Spleen (tissue), 11 donors: Measurements from ENCODE around the gene ANKRD12. TPM values are rescaled to one million over a fixed set of nuclear protein-coding genes. Genes with fewer than 3 reads are reported as not detected.
A peak's percentile ranks its signal among the peaks of the same experiment; 100 is the strongest.

ENCODE experiments used
- DNase-seq: peaks from one replicate; pipeline ENCODE4 v3.0.0-alpha.2; 2020
- H3K27ac ChIP-seq, 8 donors: fragments of 200-600 bp; sonication (generic) in 7 of 8; 1 replicate in 4 of 8; 2 replicates in 4 of 8; pipeline versions ENCODE4 v1.5.0 to v1.8.0; 2016 to 2021; ENCODE audit warnings: inconsistent platforms in 4 of 8, mild to moderate bottlenecking in 4 of 8, moderate library complexity in 1 of 8
- H3K27me3 ChIP-seq, 7 donors: fragments of 200-600 bp; sonication (generic) in 6 of 7; replicated peaks in 1 of 7; 1 replicate in 4 of 7; 2 replicates in 3 of 7; pipeline versions ENCODE4 v1.5.0 to v1.8.0; 2016 to 2021; ENCODE audit warnings: inconsistent platforms in 3 of 7, mild to moderate bottlenecking in 1 of 7
- H3K36me3 ChIP-seq, 6 donors: fragments of 200-600 bp; sonication (generic) in 5 of 6; 1 replicate in 4 of 6; 2 replicates in 2 of 6; pipeline versions ENCODE4 v1.5.0 to v1.8.0; 2016 to 2021; ENCODE audit warnings: inconsistent platforms in 2 of 6
- H3K4me1 ChIP-seq, 6 donors: fragments of 200-600 bp; sonication (generic) in 5 of 6; 1 replicate in 3 of 6; 2 replicates in 3 of 6; pipeline versions ENCODE4 v1.5.0 to v1.8.0; 2016 to 2021; ENCODE audit warnings: inconsistent platforms in 3 of 6
- H3K4me3 ChIP-seq, 8 donors: fragments of 200-600 bp; sonication (generic) in 7 of 8; 1 replicate in 4 of 8; 2 replicates in 4 of 8; pipeline versions ENCODE4 v1.5.0 to v1.8.0; 2016 to 2021; ENCODE audit warnings: inconsistent platforms in 4 of 8, mild to moderate bottlenecking in 4 of 8, moderate library complexity in 2 of 8
- H3K9me3 ChIP-seq, 8 donors: fragments of 200-600 bp; sonication (generic) in 7 of 8; 1 replicate in 4 of 8; 2 replicates in 4 of 8; pipeline versions ENCODE4 v1.5.0 to v1.8.0; 2016 to 2021; ENCODE audit warnings: inconsistent platforms in 4 of 8
- CTCF ChIP-seq, 11 experiments: fragments of 200-600 bp in 7 of 11; fragments of 450-650 bp in 4 of 11; sonication (generic) in 4 of 11; IDR thresholded peaks in 8 of 11; conservative IDR thresholded peaks in 3 of 11; 1 replicate in 7 of 11; 2 replicates in 4 of 11; pipeline versions ENCODE4 v1.4.0 to v1.8.0; 2016 to 2021; ENCODE audit warnings: antibody characterized with exemption in 11 of 11, inconsistent platforms in 4 of 11, mild to moderate bottlenecking in 1 of 11
- POLR2A ChIP-seq, 3 donors: fragments of 450-650 bp; IDR thresholded peaks; one replicate each; pipeline ENCODE4 v1.5.1; 2017; ENCODE audit warnings: antibody characterized with exemption in 3 of 3, mild to moderate bottlenecking in 1 of 3
- POLR2AphosphoS5 ChIP-seq, 3 donors: sonication (generic); formaldehyde crosslinking; IDR thresholded peaks; one replicate each; pipeline ENCODE4 v1.5.1; 2017; ENCODE audit warnings: antibody characterized with exemption in 3 of 3
- WGBS, 5 donors: extraction: QIAGEN DNeasy Blood & Tissue Kit in 3 of 5; methylation state at CpG; one replicate each; pipeline versions ENCODE4 v1.1.5 to v1.1.7; 2013 to 2018; 5-methylcytosine and 5-hydroxymethylcytosine counted together
- intact Hi-C: fragments of 100-400 bp; cut with DNase I; formaldehyde crosslinking; loops from one replicate; pipeline ENCODE4 v1.15.0; 2023; ENCODE audit warnings: low total_unique reads
- polyA plus RNA-seq, 3 donors: library from polyadenylated mRNA; stranded (reverse); fragments of 200-250 nt; gene quantifications; one replicate each; pipeline ENCODE4 v1.2.1, GENCODE V29; 2013
- total RNA-seq, 7 donors: library from RNA; depleted of rRNA in 3 of 7; stranded (reverse); fragments of >200 nt in 3 of 7; fragmentation: NEBNext Ultra II Directional in 4 of 7; extraction: Animal tissue kit (Norgen Biotek cat#: 25700) in 4 of 7; gene quantifications; one replicate each; pipeline versions ENCODE4 v1.1.0 to v1.2.1, GENCODE V29; 2016 to 2021
- donor health status: healthy with polysubstance abuse.
- donor health status: DM: no; HTN: no; CAD: no; lungs with moderate emphysema.
- donor health status: DM: no; HTN: no; CAD: no.
- donor health status: Bipolar disorder and iron deficiency.
- donor health status: healthy.
- donor health status: DM: no; HTN: no; CAD: no.
- donor health status: DM: yes; HTN: yes; CAD: no.

The ANKRD12 gene
- total and polyA plus RNA-seq, 10 donors, result 7.6 to 122 (median 84.4) TPM

GRCh38 chr18:9172506-9173127, 36.0 kb downstream of the ANKRD12 start:
- Histone ChIP-seq H3K9me3 (no peaks in the 10 kb centered on the region), H3K4me3 (no peak overlapping the region), H3K4me1 (peaks cover 3 to 78% (median 49%) of the 10 kb centered on the region in 6 donors), H3K27me3 (no peaks in the 10 kb centered on the region), H3K27ac (no peak overlapping the region), H3K36me3 (peaks cover 0 to 9% (median 0%) of the 10 kb centered on the region in 6 donors)
- WGBS, 5 donors, result 68 to 88% (median 82%) methylated on average over 4 of the region's 4 CpGs
- TF ChIP-seq POLR2A (IDR thresholded peaks at IDR 0.05), result no peak
- DNase-seq, result no peak
- intact Hi-C loops, result no loop called here

- WGBS, 5 donors, result 50 to 89% (median 55%) methylated on average over 6 of the region's 6 CpGs
- Histone ChIP-seq H3K4me1 (peaks cover 3 to 89% (median 51%) of the 10 kb centered on the region in 6 donors), H3K36me3 (peaks cover 0 to 9% (median 0%) of the 10 kb centered on the region in 6 donors), H3K4me3 (no peak overlapping the region), H3K27ac (peak overlapping the region in 4 of 8 donors; percentile 40 to 67 (median 51)), H3K27me3 (no peaks in the 10 kb centered on the region), H3K9me3 (no peaks in the 10 kb centered on the region)
- intact Hi-C loops, result no loop called here
- DNase-seq, result no peak
- TF ChIP-seq CTCF (IDR thresholded peaks at IDR 0.05 in 8 of 11, conservative IDR thresholded peaks at IDR 0.05 in 3 of 11) (no peak), POLR2A (IDR thresholded peaks at IDR 0.05) (no peak), POLR2AphosphoS5 (IDR thresholded peaks at IDR 0.05) (no peak)
Observed at GRCh38 chr18:9173770-9174233, 37.2 kb downstream of the ANKRD12 start.

GRCh38 chr18:9174302-9174701, 37.7 kb downstream of the ANKRD12 start:
- H3K27ac ChIP-seq, result peak overlapping the region in 4 of 8 donors; percentile 40 to 67 (median 51)
- H3K9me3 ChIP-seq, result no peaks in the 10 kb centered on the region
- no peaks in the 10 kb centered on the region for H3K27me3 ChIP-seq
- DNase-seq, result no peak
- intact Hi-C loops, result no loop called here
- H3K4me1 ChIP-seq, result peaks cover 3 to 89% (median 51%) of the 10 kb centered on the region in 6 donors
- TF ChIP-seq POLR2AphosphoS5 (IDR thresholded peaks at IDR 0.05), result no peak
- TF ChIP-seq POLR2A (IDR thresholded peaks at IDR 0.05), result no peak
- TF ChIP-seq CTCF (IDR thresholded peaks at IDR 0.05 in 8 of 11, conservative IDR thresholded peaks at IDR 0.05 in 3 of 11), result no peak
- no peak overlapping the region for H3K4me3 ChIP-seq
- peaks cover 0 to 11% (median 0%) of the 10 kb centered on the region in 6 donors for H3K36me3 ChIP-seq
- 42 to 79% (median 56%) methylated on average over 4 of the region's 4 CpGs for WGBS, 5 donors

- DNase-seq, result no peak
- Histone ChIP-seq H3K36me3 (peaks cover 0 to 14% (median 0%) of the 10 kb centered on the region in 6 donors), H3K9me3 (no peaks in the 10 kb centered on the region), H3K27ac (peak overlapping the region in 2 of 8 donors; percentile 40 to 67), H3K4me1 (peaks cover 8 to 95% (median 51%) of the 10 kb centered on the region in 6 donors), H3K4me3 (no peak overlapping the region), H3K27me3 (no peaks in the 10 kb centered on the region)
- WGBS, 5 donors, result 83 to 100% (median 97%) methylated on average over 1 of the region's 1 CpG
- TF ChIP-seq CTCF (IDR thresholded peaks at IDR 0.05 in 8 of 11, conservative IDR thresholded peaks at IDR 0.05 in 3 of 11), result no peak
- TF ChIP-seq POLR2AphosphoS5 (IDR thresholded peaks at IDR 0.05), result no peak
- TF ChIP-seq POLR2A (IDR thresholded peaks at IDR 0.05), result no peak
- intact Hi-C loops, result no loop called here
Observed at GRCh38 chr18:9175115-9175514, 38.5 kb downstream of the ANKRD12 start.
